Colon (tissue), 2 donors: ENCODE data around the gene KIF2C.
"Not testable (repeated sequence)": the region's sequence is repeated elsewhere in the genome, so short reads cannot be mapped to it uniquely, and the experiment has no call there.

Experiments
- FAIRE-seq: peaks from 2 replicates; lab custom pipeline; 2012; peaks lifted over from hg19 to GRCh38; lab: Jason Lieb, UNC
- donor health status: control.
- donor health status: control.

The KIF2C gene

GRCh38 chr1:44775930-44776729 is 36.5 kb downstream of the KIF2C start:
- no peak for FAIRE-seq

- FAIRE-seq = no peak
These were observed 37.1 kb downstream of the KIF2C start for GRCh38 chr1:44776730-44777068.

GRCh38 chr1:44777547-44777946 is 37.9 kb downstream of the KIF2C start:
- FAIRE-seq = no peak

- FAIRE-seq = no peak
These were observed 38.5 kb downstream of the KIF2C start for GRCh38 chr1:44777969-44778635.

GRCh38 chr1:44778705-44779576 is 39.3 kb downstream of the KIF2C start:
- FAIRE-seq = no peak

- no peak for FAIRE-seq
These were observed 41.0 kb downstream of the KIF2C start for GRCh38 chr1:44780583-44781121.

GRCh38 chr1:44783697-44784093 is 44.1 kb downstream of the KIF2C start:
- FAIRE-seq = no peak

- no peak for FAIRE-seq
These were observed 44.7 kb downstream of the KIF2C start for GRCh38 chr1:44784094-44785028.

GRCh38 chr1:44785029-44785380 is 45.4 kb downstream of the KIF2C start:
- no peak for FAIRE-seq

- FAIRE-seq = no peak
These were observed 46.0 kb downstream of the KIF2C start for GRCh38 chr1:44785501-44786137.

GRCh38 chr1:44786138-44786840 is 46.7 kb downstream of the KIF2C start:
- FAIRE-seq = no peak

GRCh38 chr1:44786841-44787426 is 47.3 kb downstream of the KIF2C start:
- FAIRE-seq = no peak

GRCh38 chr1:44787506-44787905 is 47.9 kb downstream of the KIF2C start:
- no peak for FAIRE-seq

GRCh38 chr1:44788120-44788860 is 48.7 kb downstream of the KIF2C start, which contains the start of gene BEST4:
TSS of gene BEST4 (minus strand) at chr1:44788170. CDS start at chr1:44787705, 465 bp downstream.
- FAIRE-seq = no peak

GRCh38 chr1:44790968-44791801 is 51.5 kb downstream of the KIF2C start:
- no peak for FAIRE-seq

GRCh38 chr1:44792736-44793502 is 53.3 kb downstream of the KIF2C start:
- no peak for FAIRE-seq

GRCh38 chr1:44797886-44798285 is 58.2 kb downstream of the KIF2C start:
- FAIRE-seq = not testable (repeated sequence)
